Adrenal gland (tissue), 12 donors: ENCODE results near the gene ZP1. TPM values are rescaled to one million over a fixed set of nuclear protein-coding genes. Genes with fewer than 3 reads are reported as not detected.

Experiments
- DNase-seq, 7 donors: peaks; one replicate each; pipeline ENCODE4 v3.0.0-alpha.2; 2019 to 2020
- H3K27ac ChIP-seq, 5 donors: fragments of 200-600 bp; sonication (generic) in 4 of 5; 1 replicate in 3 of 5; 2 replicates in 2 of 5; pipeline versions ENCODE4 v1.5.1 to v1.8.0; 2016 to 2020; ENCODE audit warnings: mild to moderate bottlenecking in 1 of 5
- H3K27me3 ChIP-seq: fragments of 200-600 bp; 2 replicates; pipeline ENCODE4 v1.8.0; 2021
- H3K36me3 ChIP-seq, 2 donors: fragments of 200-600 bp; replicated peaks in 1 of 2; 1 replicate in 1 of 2; 2 replicates in 1 of 2; pipeline versions ENCODE4 v1.5.1 to v1.8.0; 2018 to 2022
- H3K4me1 ChIP-seq, 2 donors: fragments of 200-600 bp; replicated peaks in 1 of 2; 1 replicate in 1 of 2; 2 replicates in 1 of 2; pipeline versions ENCODE4 v1.5.1 to v1.8.0; 2018 to 2021
- H3K4me3 ChIP-seq, 4 donors: fragments of 200-600 bp; sonication (generic) in 3 of 4; one replicate each; pipeline ENCODE4 v1.5.1; 2016 to 2018
- H3K9me3 ChIP-seq, 3 donors: fragments of 200-600 bp; sonication (generic) in 1 of 3; replicated peaks in 1 of 3; 1 replicate in 2 of 3; 2 replicates in 1 of 3; pipeline versions ENCODE4 v1.5.1 to v1.8.0; 2016 to 2021
- POLR2A ChIP-seq, 2 donors: fragments of 450-650 bp; IDR thresholded peaks; one replicate each; pipeline ENCODE4 v1.6.1; 2017; ENCODE audit warnings: antibody characterized with exemption in 2 of 2, mild to moderate bottlenecking in 2 of 2, moderate library complexity in 1 of 2
- WGBS, 4 donors: extraction: QIAGEN DNeasy Blood & Tissue Kit in 2 of 4; methylation state at CpG; one replicate each; pipeline versions ENCODE4 v1.1.5 to v1.1.7; 2013 to 2017; 5-methylcytosine and 5-hydroxymethylcytosine counted together
- intact Hi-C, 2 donors: fragments of 100-400 bp; cut with DNase I; formaldehyde crosslinking; loops; one replicate each; pipeline versions ENCODE4 v1.14.1 to v1.15.0; 2022 to 2023
- polyA plus RNA-seq, 3 donors: library from polyadenylated mRNA; stranded (reverse); fragments of 200-250 nt in 2 of 3; fragments of 350-450 nt in 1 of 3; fragmentation: Illumina TruSeq in 1 of 3; extraction: RNeasy Lipid Tissue Mini Kit (QIAGEN cat#74804) in 1 of 3; gene quantifications; one replicate each; pipeline ENCODE4 v1.2.3, GENCODE V29; 2013 to 2014
- total RNA-seq, 9 donors: library from RNA; depleted of rRNA in 4 of 9; stranded (reverse); fragments of >200 nt in 4 of 9; fragments of 120-200 nt in 1 of 9; fragmentation: NEBNext Ultra II Directional in 1 of 9; extraction: Animal tissue kit (Norgen Biotek cat#: 25700) in 1 of 9; gene quantifications; one replicate each; pipeline versions ENCODE4 v1.1.0 to v1.2.4, GENCODE V29; 2013 to 2023
- TF ChIP-seq, protein P1 (sequence below), 6 experiments: fragments of 450-650 bp in 4 of 6; fragments of 200-600 bp in 2 of 6; sonication (generic) in 1 of 6; IDR thresholded peaks; 1 replicate in 5 of 6; 2 replicates in 1 of 6; pipeline versions ENCODE4 v1.5.1 to v1.8.0; 2016 to 2021; ENCODE audit warnings: antibody characterized with exemption in 6 of 6, mild to moderate bottlenecking in 2 of 6, moderate library complexity in 1 of 6
- donor health status: healthy with polysubstance abuse.
- donor health status: Bipolar disorder and iron deficiency.
- donor health status: DM: yes; HTN: yes; CAD: no.
- donor health status: DM: no; HTN: no; CAD: no.
- donor health status: DM: no; HTN: no; CAD: no.
- donor health status: DM: yes; HTN: yes; CAD: no.

ZP1 gene
- total and polyA plus RNA-seq, 12 donors = 0.24 to 6.3 (median 0.71) TPM; not detected in 2

DNA sequence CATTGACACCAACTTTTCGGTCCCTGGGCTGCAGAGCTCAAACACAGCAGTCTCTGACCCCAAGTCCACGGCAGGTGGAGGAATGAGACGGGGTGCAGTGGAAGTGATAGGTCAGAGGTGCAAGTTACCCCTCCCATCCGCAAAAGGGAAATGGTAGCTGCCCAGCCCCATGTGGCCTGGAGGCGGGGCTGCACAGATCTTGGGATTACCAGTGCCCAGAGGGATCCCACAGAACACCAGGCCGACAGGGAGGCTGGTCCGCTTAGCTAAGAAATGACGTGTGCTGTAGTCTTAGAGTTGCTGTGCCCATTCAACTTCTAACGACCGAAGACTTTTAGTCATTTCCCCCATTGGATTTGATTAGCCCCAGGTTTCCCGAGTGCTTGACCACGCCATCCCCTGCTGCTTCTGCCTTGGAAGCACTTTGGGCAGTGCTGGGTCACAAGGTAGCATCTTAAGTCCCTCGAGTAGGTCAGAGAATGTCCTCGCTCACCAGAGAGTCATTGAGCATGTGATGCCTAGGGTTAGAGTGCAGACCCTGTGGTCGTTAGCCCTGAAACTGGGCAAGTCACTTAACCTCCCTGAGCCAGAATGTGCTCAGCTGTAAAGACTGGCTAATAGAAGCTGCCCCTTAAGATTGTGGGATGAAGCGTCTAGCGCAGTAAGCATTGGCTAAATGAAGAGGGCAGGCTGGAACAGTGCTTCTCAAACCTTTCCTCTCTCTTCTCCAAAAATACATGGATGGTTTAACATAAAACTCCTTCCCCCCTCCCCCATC is 15.8 kb upstream of the ZP1 start:
- Histone ChIP-seq H3K9me3 (no peaks in the 10 kb centered on the region), H3K4me3 (no peak overlapping the region), H3K27me3 (no peaks in the 10 kb centered on the region), H3K36me3 (peaks cover 0 to 39% of the 10 kb centered on the region in 2 donors), H3K4me1 (no peaks in the 10 kb centered on the region), H3K27ac (no peak overlapping the region)
- TF ChIP-seq POLR2A (IDR thresholded peaks at IDR 0.05) = no peak
- TF ChIP-seq, protein P1, sequence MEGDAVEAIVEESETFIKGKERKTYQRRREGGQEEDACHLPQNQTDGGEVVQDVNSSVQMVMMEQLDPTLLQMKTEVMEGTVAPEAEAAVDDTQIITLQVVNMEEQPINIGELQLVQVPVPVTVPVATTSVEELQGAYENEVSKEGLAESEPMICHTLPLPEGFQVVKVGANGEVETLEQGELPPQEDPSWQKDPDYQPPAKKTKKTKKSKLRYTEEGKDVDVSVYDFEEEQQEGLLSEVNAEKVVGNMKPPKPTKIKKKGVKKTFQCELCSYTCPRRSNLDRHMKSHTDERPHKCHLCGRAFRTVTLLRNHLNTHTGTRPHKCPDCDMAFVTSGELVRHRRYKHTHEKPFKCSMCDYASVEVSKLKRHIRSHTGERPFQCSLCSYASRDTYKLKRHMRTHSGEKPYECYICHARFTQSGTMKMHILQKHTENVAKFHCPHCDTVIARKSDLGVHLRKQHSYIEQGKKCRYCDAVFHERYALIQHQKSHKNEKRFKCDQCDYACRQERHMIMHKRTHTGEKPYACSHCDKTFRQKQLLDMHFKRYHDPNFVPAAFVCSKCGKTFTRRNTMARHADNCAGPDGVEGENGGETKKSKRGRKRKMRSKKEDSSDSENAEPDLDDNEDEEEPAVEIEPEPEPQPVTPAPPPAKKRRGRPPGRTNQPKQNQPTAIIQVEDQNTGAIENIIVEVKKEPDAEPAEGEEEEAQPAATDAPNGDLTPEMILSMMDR (IDR thresholded peaks at IDR 0.05) = no peak
- DNase-seq = no peak
- 90 to 94% (median 94%) methylated on average over 14 to 17 of the region's 17 CpGs for WGBS, 4 donors
- intact Hi-C loops = no loop called here

DNA sequence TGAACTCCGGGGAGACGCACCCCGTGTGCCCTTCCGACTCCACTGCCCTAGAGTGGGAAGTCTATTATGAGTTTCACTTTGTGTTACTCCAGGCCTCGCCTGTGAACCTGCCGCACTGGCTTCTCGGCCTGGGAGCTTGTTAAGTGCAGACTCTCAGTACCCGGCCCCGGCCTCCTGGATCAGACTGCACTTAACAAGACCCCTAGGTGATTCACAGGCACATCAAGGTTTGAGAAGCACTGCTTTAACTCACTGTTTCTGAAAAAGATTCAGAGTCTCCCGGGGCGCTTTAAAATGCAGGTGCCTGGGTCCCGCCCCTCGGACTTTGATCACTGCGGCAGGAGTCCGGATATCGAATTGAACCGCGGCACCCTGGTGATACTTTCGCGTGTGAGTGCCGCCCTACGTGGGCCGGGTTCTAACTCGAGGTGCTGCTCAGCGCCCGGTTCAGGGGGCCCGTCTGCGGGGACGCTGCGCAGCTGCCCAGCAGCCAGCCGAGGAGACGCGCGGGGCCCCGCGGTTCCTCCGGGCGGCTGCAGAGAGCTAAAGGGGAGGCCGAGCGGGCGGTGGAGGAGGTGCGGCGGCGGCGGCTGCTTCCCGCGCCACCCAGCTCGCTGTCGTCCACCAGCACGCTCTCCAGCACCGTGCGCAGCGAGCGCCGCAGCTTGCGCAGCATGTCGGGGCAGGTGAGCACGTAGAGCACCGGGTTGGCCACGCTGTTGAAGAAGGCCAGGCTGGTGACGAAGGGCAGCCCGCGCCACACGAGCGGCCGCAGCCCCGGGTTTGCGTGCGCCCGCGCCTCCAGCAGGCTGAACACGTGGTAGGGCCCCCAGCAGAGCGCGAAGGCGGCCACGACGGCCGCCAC is 15.0 kb upstream of the ZP1 start:
- TF ChIP-seq POLR2A (IDR thresholded peaks at IDR 0.05) = no peak
- TF ChIP-seq, protein P1 (IDR thresholded peaks at IDR 0.05) = no peak
- H3K36me3 ChIP-seq = peaks cover 0 to 39% of the 10 kb centered on the region in 2 donors
- H3K4me1 ChIP-seq = no peaks in the 10 kb centered on the region
- H3K27me3 ChIP-seq = no peaks in the 10 kb centered on the region
- H3K27ac ChIP-seq = no peak overlapping the region
- H3K9me3 ChIP-seq = no peaks in the 10 kb centered on the region
- no peak for DNase-seq
- WGBS, 4 donors = 71 to 82% (median 78%) methylated on average over 44 to 78 of the region's 78 CpGs
- intact Hi-C loops = no loop called here
- no peak overlapping the region for H3K4me3 ChIP-seq

DNA sequence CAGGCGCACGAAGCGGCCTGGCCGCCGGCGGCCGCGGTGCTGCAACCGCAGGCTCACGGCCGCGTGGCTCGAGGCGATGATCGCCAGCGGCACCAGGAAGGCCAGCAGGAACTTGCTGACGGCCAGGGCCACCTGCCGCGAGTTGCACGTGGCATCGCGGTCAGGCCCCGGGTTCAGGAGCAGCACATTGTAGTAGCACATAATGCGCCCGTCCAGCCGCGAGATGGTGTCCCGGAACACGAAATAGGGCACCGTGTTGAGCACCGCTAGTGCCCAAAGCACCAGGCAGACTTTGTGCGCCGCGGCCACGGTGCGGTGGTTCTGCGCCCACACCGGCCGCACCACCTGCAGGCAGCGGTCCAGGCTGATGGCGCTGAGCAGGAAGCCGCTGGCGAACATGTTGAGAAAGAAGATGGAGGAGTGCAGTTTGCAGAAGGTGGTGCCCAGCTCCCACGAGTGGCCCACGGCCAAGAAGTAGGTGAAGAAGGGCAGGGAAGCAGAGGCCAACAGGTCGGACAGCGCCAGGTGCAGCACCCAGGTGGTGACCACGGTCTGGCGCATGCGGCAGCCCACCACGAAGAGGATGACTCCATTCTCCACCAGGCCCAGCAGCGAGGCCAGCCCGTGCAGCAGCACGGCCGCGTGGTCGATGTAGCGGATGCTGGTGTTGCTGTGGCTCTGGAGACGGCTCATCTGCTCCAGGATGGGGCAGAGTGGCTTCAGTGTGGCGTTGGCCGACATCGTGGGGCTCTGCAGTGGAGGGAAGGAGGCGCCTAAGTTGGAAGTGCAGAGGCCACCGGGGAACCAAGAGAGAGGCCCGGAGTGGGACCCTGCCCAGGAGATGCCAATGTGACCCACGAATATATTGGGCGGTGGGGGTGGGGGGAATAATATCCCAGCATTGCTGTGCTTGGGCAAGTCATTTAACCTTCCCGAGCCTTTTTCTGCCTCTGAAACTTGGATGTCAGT is 14.1 kb upstream of the ZP1 start:
- no peaks in the 10 kb centered on the region for H3K9me3 ChIP-seq
- H3K27ac ChIP-seq = no peak overlapping the region
- 83 to 93% (median 89%) methylated on average over 46 to 68 of the region's 68 CpGs for WGBS, 4 donors
- intact Hi-C loops = no loop called here
- H3K27me3 ChIP-seq = no peaks in the 10 kb centered on the region
- TF ChIP-seq, protein P1 (IDR thresholded peaks at IDR 0.05) = no peak
- no peak for TF ChIP-seq POLR2A (IDR thresholded peaks at IDR 0.05)
- DNase-seq = no peak
- no peak overlapping the region for H3K4me3 ChIP-seq
- peaks cover 0 to 32% of the 10 kb centered on the region in 2 donors for H3K36me3 ChIP-seq
- H3K4me1 ChIP-seq = no peaks in the 10 kb centered on the region
